Right lobe of liver (tissue), 4 donors: ENCODE measurements around the gene KTN1.

Experiments
- CTCF ChIP-seq, 4 donors: fragments of 200-600 bp in 3 of 4; fragments of 450-650 bp in 1 of 4; IDR thresholded peaks; one replicate each; pipeline versions ENCODE4 v1.5.1 to v1.8.0; 2016 to 2022; ENCODE audit warnings: antibody characterized with exemption in 4 of 4, mild to moderate bottlenecking in 2 of 4
- POLR2A ChIP-seq: fragments of 450-650 bp; IDR thresholded peaks from one replicate; pipeline ENCODE4 v1.6.1; 2017; ENCODE audit warnings: antibody characterized with exemption, mild to moderate bottlenecking
- donor health status: DM: no; HTN: no; CAD: no.
- donor health status: DM: no; HTN: no; CAD: no.
- donor health status: DM: no; HTN: yes; CAD: no.

- TF ChIP-seq CTCF (IDR thresholded peaks at IDR 0.05), result no peak
- no peak for TF ChIP-seq POLR2A
These were observed 17.9 kb upstream of the KTN1 start for GRCh38 chr14:55562135-55562534.
